Mammary epithelial cell (primary cell): ENCODE results near the gene UBE2R2.
"Not testable (repeated sequence)": the region's sequence is repeated elsewhere in the genome, so short reads cannot be mapped to it uniquely, and the experiment has no call there.

Experiments
- CTCF ChIP-seq, 2 donors: IDR thresholded peaks in 1 of 2; conservative IDR thresholded peaks in 1 of 2; 2 replicates each; pipeline ENCODE4 v1.5.1; 2011 to 2012; ENCODE audit warnings: inconsistent platforms in 2 of 2, low read length in 2 of 2, mild to moderate bottlenecking in 2 of 2, control low read depth in 1 of 2, low read depth in 1 of 2; ENCODE audit not compliant: insufficient read depth in 1 of 2; ENCODE audit errors: extremely low read depth in 1 of 2
- EZH2 ChIP-seq: IDR thresholded peaks from 2 replicates; pipeline ENCODE4 v1.6.1; 2012; ENCODE audit warnings: low read length, inconsistent platforms, borderline replicate concordance

GRCh38 chr9:33774074-33774659 is 42.8 kb upstream of the UBE2R2 start:
- TF ChIP-seq CTCF (conservative IDR thresholded peaks at IDR 0.05 in 1 of 2, IDR thresholded peaks at IDR 0.05 in 1 of 2; ENCODE audit: extremely low read depth in 1 of 2, insufficient read depth in 1 of 2, low read depth in 1 of 2, low read length in 2 of 2); EZH2: not testable (repeated sequence)
